Daoy (cell line): Measurements from ENCODE around the gene CCT8. TPM values are rescaled to one million over a fixed set of nuclear protein-coding genes. Genes with fewer than 3 reads are reported as not detected.
"Not testable (repeated sequence)": the region's sequence is repeated elsewhere in the genome, so short reads cannot be mapped to it uniquely, and the experiment has no call there.

Source experiments
- DNase-seq: peaks from one replicate; pipeline ENCODE4 v3.0.0-alpha.2; 2015; ENCODE audit warnings: low read depth
- total RNA-seq: library from RNA; depleted of rRNA; stranded (reverse); fragments of >200 nt; shearing (Covaris generic); gene quantifications from 2 replicates; pipeline ENCODE4 v1.2.3, GENCODE V29; 2014; rRNA removed

CCT8 gene
- total RNA-seq, 1 experiment from 2014 or later = 487 TPM

DNA sequence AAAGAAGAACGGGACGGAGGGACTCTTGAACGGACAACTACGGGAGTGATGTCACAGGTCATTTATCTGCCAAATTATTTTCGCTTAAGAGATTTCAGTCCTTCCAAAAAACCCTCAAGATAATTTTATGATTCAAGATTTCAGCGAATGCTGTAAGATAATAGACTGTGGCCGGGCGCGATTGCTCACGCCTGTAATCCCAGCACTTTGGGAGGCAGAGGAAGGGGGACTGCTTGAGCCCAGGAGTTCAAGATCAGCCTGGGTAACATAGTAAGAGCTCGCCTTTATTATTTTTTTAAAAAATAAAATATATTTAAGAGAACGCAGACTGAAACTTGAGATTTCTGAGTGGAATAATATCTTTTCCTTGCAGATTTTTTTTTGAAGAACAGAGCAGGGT lies 54.9 kb downstream of the CCT8 start:
- peak; percentile 29 for DNase-seq

DNA sequence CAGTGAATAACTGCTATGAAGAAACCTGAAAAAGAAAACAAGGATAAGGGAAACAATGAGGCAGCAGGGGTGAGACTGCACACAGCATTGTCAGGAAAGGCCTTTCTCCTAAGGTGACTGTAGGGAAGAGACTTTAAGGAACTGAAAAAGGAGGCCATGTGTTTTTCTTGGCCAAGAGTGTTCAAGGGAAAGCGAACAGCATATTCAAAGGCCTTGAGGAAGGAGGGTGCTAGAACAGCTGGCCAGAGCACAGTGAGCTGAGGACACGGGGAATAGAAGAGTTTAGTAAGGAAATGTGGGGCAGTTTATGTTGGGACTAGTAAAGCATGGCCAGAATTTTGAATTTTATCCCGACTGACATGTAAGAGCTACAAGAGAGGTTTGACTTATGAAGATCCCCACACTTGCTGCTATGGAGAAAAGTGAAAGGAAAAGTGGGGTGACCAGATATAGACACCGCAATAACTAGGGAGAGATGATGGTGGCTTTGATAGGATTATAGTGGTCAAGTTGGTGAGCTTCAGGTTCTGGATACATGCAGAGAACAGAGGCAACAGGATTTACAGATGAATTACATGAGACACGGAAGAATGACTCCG lies 55.7 kb downstream of the CCT8 start:
- no peak for DNase-seq

DNA sequence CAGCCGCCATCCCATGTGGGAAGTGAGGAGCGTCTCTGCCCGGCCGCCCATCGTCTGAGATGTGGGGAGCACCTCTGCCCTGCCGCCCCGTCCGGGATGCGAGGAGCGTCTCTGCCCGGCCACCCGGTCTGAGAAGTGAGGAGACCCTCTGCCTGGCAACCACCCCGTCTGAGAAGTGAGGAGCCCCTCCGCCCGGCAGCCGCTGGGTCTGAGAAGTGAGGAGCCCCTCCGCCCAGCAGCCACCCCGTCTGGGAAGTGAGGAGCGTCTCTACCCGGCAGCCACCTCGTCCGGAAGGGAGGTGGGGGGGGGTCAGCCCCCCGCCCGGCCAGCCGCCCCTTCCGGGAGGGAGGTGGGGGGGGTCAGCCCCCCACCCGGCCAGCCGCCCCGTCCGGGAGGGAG lies 62.2 kb downstream of the CCT8 start:
- not testable (repeated sequence) for DNase-seq

- DNase-seq = no peak
These were observed 65.1 kb downstream of the CCT8 start for GRCh38 chr21:29008367-29008766.

DNA sequence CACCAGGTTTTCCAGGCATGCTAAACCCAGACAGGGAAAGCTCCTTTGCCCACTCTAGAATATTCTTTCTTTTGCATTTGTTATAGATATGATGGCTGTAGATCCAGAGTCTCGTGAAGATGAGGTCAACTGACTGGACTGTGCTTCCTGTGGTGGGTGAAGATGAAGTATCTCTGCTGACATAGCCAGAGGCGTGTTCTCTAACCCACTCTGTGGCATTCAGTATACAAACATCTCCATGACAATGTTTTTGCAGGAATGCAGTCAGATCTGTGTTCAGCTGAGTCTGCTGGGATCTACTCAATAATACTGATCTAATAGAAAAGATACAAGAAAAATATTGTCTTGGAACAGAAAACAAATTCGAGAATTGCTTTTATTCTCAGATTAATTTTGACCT lies 65.6 kb downstream of the CCT8 start:
- no peak for DNase-seq

DNA sequence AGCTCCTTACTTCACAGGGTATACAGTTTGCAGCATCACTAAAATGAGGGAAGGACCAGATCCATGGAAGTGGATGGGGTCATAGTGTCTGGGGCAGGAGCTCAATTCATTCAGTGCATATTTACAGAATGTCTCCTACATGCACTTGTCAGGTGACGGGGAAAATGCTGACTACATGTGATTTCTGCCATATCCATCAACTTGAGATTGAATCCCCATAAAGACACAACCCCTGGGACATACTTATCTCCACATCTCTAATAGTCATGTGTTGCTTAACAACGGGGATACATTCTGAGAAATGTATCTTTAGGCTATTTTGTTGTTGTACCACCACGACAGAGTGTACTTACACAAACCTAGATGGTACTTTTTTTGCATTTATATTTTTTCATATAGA lies 66.3 kb downstream of the CCT8 start:
- no peak for DNase-seq

Other genes starting within 250 kb of the CCT8 start
- gene LTN1, start 80.8 kb downstream of the CCT8 start, total RNA-seq = 32.3 and 34.4 TPM in 2 replicates
- gene RWDD2B, start 54.3 kb downstream of the CCT8 start, total RNA-seq = 24.1 and 27.1 TPM in 2 replicates
- gene USP16, start 49.0 kb downstream of the CCT8 start, total RNA-seq = 67.2 and 82.4 TPM in 2 replicates
- gene MAP3K7CL, start 57.0 kb upstream of the CCT8 start, total RNA-seq = 22.6 and 35.8 TPM in 2 replicates
- 63.6 and 74.1 TPM in 2 replicates for gene BACH1, start 225.3 kb upstream of the CCT8 start, total RNA-seq